ENCODE results near the gene THRA. TPM values are rescaled to one million over a fixed set of nuclear protein-coding genes. Genes with fewer than 3 reads are reported as not detected.

The THRA gene
- total and polyA plus RNA-seq, 9 of the 15 experiments (the other 6 are each of a cell fraction or from before 2014, with no cell fraction given) = 0.34 to 23.4 (median 12.7) TPM

- TF ChIP-seq, protein P1, sequence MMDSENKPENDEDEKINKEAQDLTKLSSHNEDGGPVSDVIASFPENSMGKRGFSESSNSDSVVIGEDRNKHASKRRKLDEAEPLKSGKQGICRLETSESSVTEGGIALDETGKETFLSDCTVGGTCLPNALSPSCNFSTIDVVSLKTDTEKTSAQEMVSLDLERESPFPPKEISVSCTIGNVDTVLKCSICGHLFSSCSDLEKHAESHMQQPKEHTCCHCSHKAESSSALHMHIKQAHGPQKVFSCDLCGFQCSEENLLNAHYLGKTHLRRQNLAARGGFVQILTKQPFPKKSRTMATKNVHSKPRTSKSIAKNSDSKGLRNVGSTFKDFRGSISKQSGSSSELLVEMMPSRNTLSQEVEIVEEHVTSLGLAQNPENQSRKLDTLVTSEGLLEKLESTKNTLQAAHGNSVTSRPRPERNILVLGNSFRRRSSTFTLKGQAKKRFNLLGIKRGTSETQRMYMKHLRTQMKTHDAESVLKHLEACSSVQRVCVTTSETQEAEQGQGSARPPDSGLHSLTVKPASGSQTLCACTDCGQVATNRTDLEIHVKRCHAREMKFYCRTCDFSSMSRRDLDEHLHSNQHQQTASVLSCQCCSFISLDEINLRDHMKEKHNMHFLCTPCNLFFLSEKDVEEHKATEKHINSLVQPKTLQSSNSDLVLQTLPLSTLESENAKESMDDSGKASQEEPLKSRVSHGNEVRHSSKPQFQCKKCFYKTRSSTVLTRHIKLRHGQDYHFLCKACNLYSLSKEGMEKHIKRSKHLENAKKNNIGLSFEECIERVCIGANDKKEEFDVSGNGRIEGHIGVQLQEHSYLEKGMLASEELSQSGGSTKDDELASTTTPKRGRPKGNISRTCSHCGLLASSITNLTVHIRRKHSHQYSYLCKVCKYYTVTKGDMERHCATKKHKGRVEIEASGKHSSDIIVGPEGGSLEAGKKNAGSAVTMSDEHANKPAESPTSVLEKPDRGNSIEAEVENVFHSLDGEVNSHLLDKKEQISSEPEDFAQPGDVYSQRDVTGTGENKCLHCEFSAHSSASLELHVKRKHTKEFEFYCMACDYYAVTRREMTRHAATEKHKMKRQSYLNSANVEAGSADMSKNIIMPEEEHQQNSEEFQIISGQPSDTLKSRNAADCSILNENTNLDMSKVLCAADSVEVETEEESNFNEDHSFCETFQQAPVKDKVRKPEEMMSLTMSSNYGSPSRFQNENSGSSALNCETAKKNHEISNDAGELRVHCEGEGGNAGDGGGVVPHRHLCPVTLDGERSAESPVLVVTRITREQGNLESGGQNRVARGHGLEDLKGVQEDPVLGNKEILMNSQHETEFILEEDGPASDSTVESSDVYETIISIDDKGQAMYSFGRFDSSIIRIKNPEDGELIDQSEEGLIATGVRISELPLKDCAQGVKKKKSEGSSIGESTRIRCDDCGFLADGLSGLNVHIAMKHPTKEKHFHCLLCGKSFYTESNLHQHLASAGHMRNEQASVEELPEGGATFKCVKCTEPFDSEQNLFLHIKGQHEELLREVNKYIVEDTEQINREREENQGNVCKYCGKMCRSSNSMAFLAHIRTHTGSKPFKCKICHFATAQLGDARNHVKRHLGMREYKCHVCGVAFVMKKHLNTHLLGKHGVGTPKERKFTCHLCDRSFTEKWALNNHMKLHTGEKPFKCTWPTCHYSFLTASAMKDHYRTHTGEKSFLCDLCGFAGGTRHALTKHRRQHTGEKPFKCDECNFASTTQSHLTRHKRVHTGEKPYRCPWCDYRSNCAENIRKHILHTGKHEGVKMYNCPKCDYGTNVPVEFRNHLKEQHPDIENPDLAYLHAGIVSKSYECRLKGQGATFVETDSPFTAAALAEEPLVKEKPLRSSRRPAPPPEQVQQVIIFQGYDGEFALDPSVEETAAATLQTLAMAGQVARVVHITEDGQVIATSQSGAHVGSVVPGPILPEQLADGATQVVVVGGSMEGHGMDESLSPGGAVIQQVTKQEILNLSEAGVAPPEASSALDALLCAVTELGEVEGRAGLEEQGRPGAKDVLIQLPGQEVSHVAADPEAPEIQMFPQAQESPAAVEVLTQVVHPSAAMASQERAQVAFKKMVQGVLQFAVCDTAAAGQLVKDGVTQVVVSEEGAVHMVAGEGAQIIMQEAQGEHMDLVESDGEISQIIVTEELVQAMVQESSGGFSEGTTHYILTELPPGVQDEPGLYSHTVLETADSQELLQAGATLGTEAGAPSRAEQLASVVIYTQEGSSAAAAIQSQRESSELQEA (IDR thresholded peaks at IDR 0.05; ENCODE audit: low read depth) = no peak
- 0 out of 2 replicates have a peak, but pooled peaks have one; percentile 51 for TF ChIP-seq ZNF175 (CRISPR knock-in tag; IDR thresholded peaks at IDR 0.05; ENCODE audit: low read depth)
- peak in 1 of 2 experiments; percentile 49; a peak in 2 of 4 replicates for TF ChIP-seq RAD21 (CRISPR knock-in tag; conservative IDR thresholded peaks at IDR 0.05 in 1 of 2, IDR thresholded peaks at IDR 0.05 in 1 of 2)
- TF ChIP-seq SMAD4 (CRISPR knock-in tag; conservative IDR thresholded peaks at IDR 0.05) = 0 out of 2 replicates have a peak, but pooled peaks have one; percentile 2
- peak; percentile 9; the same call in 1 of the 2 replicates for TF ChIP-seq CBFA2T3 (IDR thresholded peaks at IDR 0.05)
These were observed 46.4 kb downstream of the THRA start (continued) for GRCh38 chr17:40108970-40109824.

Measured in K562 (cell line).